Ovary (tissue), 9 donors: ENCODE results near the gene SLC17A5. TPM values are rescaled to one million over a fixed set of nuclear protein-coding genes. Genes with fewer than 3 reads are reported as not detected.
"Not testable (repeated sequence)": the region's sequence is repeated elsewhere in the genome, so short reads cannot be mapped to it uniquely, and the experiment has no call there.

Source experiments
- DNase-seq, 5 donors: peaks; one replicate each; pipeline ENCODE4 v3.0.0-alpha.2; 2019 to 2020
- H3K27ac ChIP-seq, 2 donors: fragments of 200-600 bp; one replicate each; pipeline versions ENCODE4 v1.5.1 to v1.8.0; 2019 to 2022
- H3K27me3 ChIP-seq: fragments of 200-600 bp; one replicate; pipeline ENCODE4 v1.8.0; 2022
- H3K36me3 ChIP-seq: fragments of 200-600 bp; sonication (generic); one replicate; pipeline ENCODE4 v1.5.1; 2019
- H3K4me1 ChIP-seq: one replicate; pipeline ENCODE4 v1.8.1; 2013; ENCODE audit warnings: mild to moderate bottlenecking, moderate library complexity; ENCODE audit not compliant: insufficient read depth
- H3K4me3 ChIP-seq: fragments of 200-600 bp; sonication (generic); one replicate; pipeline ENCODE4 v1.5.1; 2017
- H3K9me3 ChIP-seq, 2 donors: fragments of 200-600 bp in 1 of 2; sonication (generic) in 1 of 2; one replicate each; pipeline versions ENCODE4 v1.5.1 to v1.8.1; 2013 to 2019; ENCODE audit warnings: mild to moderate bottlenecking in 1 of 2, moderate library complexity in 1 of 2
- CTCF ChIP-seq, 3 donors: fragments of 450-650 bp in 2 of 3; fragments of 200-600 bp in 1 of 3; IDR thresholded peaks; one replicate each; pipeline versions ENCODE4 v1.5.1 to v1.8.0; 2016 to 2022; ENCODE audit warnings: antibody characterized with exemption in 3 of 3, mild to moderate bottlenecking in 1 of 3
- EP300 ChIP-seq: sonication (generic); formaldehyde crosslinking; IDR thresholded peaks from one replicate; pipeline ENCODE4 v1.6.1; 2017; ENCODE audit warnings: antibody characterized with exemption
- POLR2A ChIP-seq: fragments of 450-650 bp; IDR thresholded peaks from one replicate; pipeline ENCODE4 v1.6.1; 2017; ENCODE audit warnings: antibody characterized with exemption, mild to moderate bottlenecking, moderate library complexity
- WGBS, 3 donors: extraction: QIAGEN DNeasy Blood & Tissue Kit in 1 of 3; methylation state at CpG; one replicate each; pipeline versions ENCODE4 v1.1.5 to v1.1.7; 2013 to 2017; 5-methylcytosine and 5-hydroxymethylcytosine counted together
- intact Hi-C, 4 donors: fragments of 100-400 bp; cut with DNase I; formaldehyde crosslinking; loops; one replicate each; pipeline versions ENCODE4 v1.11.0 to v1.15.1; 2022 to 2023
- polyA plus RNA-seq, 2 donors: library from polyadenylated mRNA; stranded (reverse); fragments of 200-250 nt in 1 of 2; fragments of 350-450 nt in 1 of 2; fragmentation: Illumina TruSeq in 1 of 2; extraction: RNeasy Lipid Tissue Mini Kit (QIAGEN cat#74804) in 1 of 2; gene quantifications; one replicate each; pipeline ENCODE4 v1.2.3, GENCODE V29; 2013 to 2014
- total RNA-seq, 7 donors: library from RNA; depleted of rRNA in 2 of 7; stranded (reverse); fragments of >200 nt in 2 of 7; fragmentation: NEBNext Ultra II Directional in 3 of 7; extraction: Animal tissue kit (Norgen Biotek cat#: 25700) in 3 of 7; gene quantifications; one replicate each; pipeline versions ENCODE4 v1.1.0 to v1.2.4, GENCODE V29; 2016 to 2023
- donor health status: DM: no; HTN: no; CAD: no; lungs with moderate emphysema.
- donor health status: DM: no; HTN: no; CAD: no.
- donor health status: Bipolar disorder and iron deficiency.
- donor health status: DM: yes; HTN: yes; CAD: no.
- donor health status: DM: no; HTN: no; CAD: no.
- donor health status: DM: yes; HTN: yes; CAD: no.

SLC17A5 gene
- total and polyA plus RNA-seq, 9 donors: 4.3 to 18.3 (median 7.0) TPM

GRCh38 chr6:73691512-73691911 is 37.7 kb upstream of the SLC17A5 start:
- intact Hi-C loops: no loop called here
- H3K4me3 ChIP-seq: no peak overlapping the region

GRCh38 chr6:73690056-73690455 is 36.3 kb upstream of the SLC17A5 start:
- 79 to 88% (median 84%) methylated on average over 5 of the region's 5 CpGs for WGBS, 3 donors
- no peak for DNase-seq
- H3K27me3 ChIP-seq: no peaks in the 10 kb centered on the region
- intact Hi-C loops: no loop called here
- H3K27ac ChIP-seq: no peak overlapping the region
- H3K36me3 ChIP-seq: no peaks in the 10 kb centered on the region
- no peaks in the 10 kb centered on the region for H3K4me1 ChIP-seq
- TF ChIP-seq EP300 (no peak), CTCF (IDR thresholded peaks at IDR 0.05) (no peak), POLR2A (no peak)
- H3K9me3 ChIP-seq: no peaks in the 10 kb centered on the region
- H3K4me3 ChIP-seq: no peak overlapping the region

More at GRCh38 chr6:73691512-73691911, 37.7 kb upstream of the SLC17A5 start:
- Histone ChIP-seq H3K9me3 (no peaks in the 10 kb centered on the region), H3K4me1 (no peaks in the 10 kb centered on the region), H3K36me3 (no peaks in the 10 kb centered on the region), H3K27ac (no peak overlapping the region), H3K27me3 (no peaks in the 10 kb centered on the region)
- TF ChIP-seq EP300 (no peak), CTCF (IDR thresholded peaks at IDR 0.05) (no peak), POLR2A (no peak)
- no peak for DNase-seq

- intact Hi-C loops: no loop called here
- Histone ChIP-seq H3K27me3 (no peaks in the 10 kb centered on the region), H3K4me3 (no peak overlapping the region), H3K36me3 (no peaks in the 10 kb centered on the region), H3K27ac (no peak overlapping the region), H3K9me3 (no peaks in the 10 kb centered on the region), H3K4me1 (no peaks in the 10 kb centered on the region)
- 63 to 76% (median 69%) methylated on average over 1 of the region's 1 CpG for WGBS, 3 donors
- DNase-seq: no peak
- no peak for TF ChIP-seq CTCF (IDR thresholded peaks at IDR 0.05)
- no peak for TF ChIP-seq POLR2A
- no peak for TF ChIP-seq EP300
Observed at GRCh38 chr6:73688351-73688750, 34.6 kb upstream of the SLC17A5 start.

GRCh38 chr6:73683574-73683973 is 29.8 kb upstream of the SLC17A5 start:
- WGBS, 3 donors: 73 to 80% (median 75%) methylated on average over 2 of the region's 2 CpGs
- H3K4me3 ChIP-seq, DNase-seq, H3K9me3 ChIP-seq, intact Hi-C loops, H3K4me1 ChIP-seq, H3K27ac ChIP-seq, H3K27me3 ChIP-seq, H3K36me3 ChIP-seq: not testable (repeated sequence)

GRCh38 chr6:73680289-73680918 is 26.6 kb upstream of the SLC17A5 start:
- no peak overlapping the region for H3K4me3 ChIP-seq
- no peaks in the 10 kb centered on the region for H3K9me3 ChIP-seq
- DNase-seq: no peak
- no peak overlapping the region for H3K27ac ChIP-seq
- no peaks in the 10 kb centered on the region for H3K36me3 ChIP-seq
- 48 to 66% (median 53%) methylated on average over 5 of the region's 5 CpGs for WGBS, 3 donors
- intact Hi-C loops: no loop called here
- TF ChIP-seq CTCF (IDR thresholded peaks at IDR 0.05) (no peak), EP300 (no peak), POLR2A (no peak)
- H3K4me1 ChIP-seq: no peaks in the 10 kb centered on the region
- no peaks in the 10 kb centered on the region for H3K27me3 ChIP-seq

GRCh38 chr6:73679846-73680245 is 26.1 kb upstream of the SLC17A5 start:
- WGBS, 3 donors: 64 to 74% (median 71%) methylated on average over 5 of the region's 5 CpGs
- intact Hi-C loops: loop anchor here in 1 of 4 donors (10.0 kb wide), 1 partner anchor 55 kb away; no protein-coding TSS in a partner anchor

More at GRCh38 chr6:73679846-73680245, 26.1 kb upstream of the SLC17A5 start:
- not testable (repeated sequence) for H3K4me1 ChIP-seq, DNase-seq, H3K4me3 ChIP-seq, H3K36me3 ChIP-seq, H3K9me3 ChIP-seq, H3K27me3 ChIP-seq, H3K27ac ChIP-seq
